H1 (cell line): ENCODE measurements around the gene UBXN1. TPM values are rescaled to one million over a fixed set of nuclear protein-coding genes. Genes with fewer than 3 reads are reported as not detected.

Experiments used
- CTCF ChIA-PET: fragments of 300-600 bp; sonication (Branson Sonifier 250); formaldehyde crosslinking; loops from one replicate; lab custom pipeline; 2021; ENCODE audit not compliant: partially characterized antibody; lab: Charles Lee
- POLR2A ChIA-PET: fragments of 300-600 bp; sonication (Branson Sonifier 250); formaldehyde crosslinking; loops from one replicate; lab custom pipeline; 2021; ENCODE audit warnings: inconsistent platforms; ENCODE audit not compliant: partially characterized antibody; lab: Charles Lee
- DNase-seq, 2 experiments: peaks; one replicate each; pipeline versions ENCODE4 v3.0.0 to v3.0.0-alpha.2; 2010 to 2022; ENCODE audit warnings: low spot score in 2 of 2, low read depth in 1 of 2, mixed read lengths in 1 of 2
- FAIRE-seq: peaks from 2 replicates; lab custom pipeline; 2011; peaks lifted over from hg19 to GRCh38; lab: Jason Lieb, UNC
- H2AFZ ChIP-seq: 2 replicates; pipeline ENCODE4 v1.8.1; 2012; ENCODE audit warnings: low read length, inconsistent platforms
- H2AK5ac ChIP-seq: 2 replicates; pipeline ENCODE4 v1.6.1; 2013; ENCODE audit warnings: low read depth, low read length
- H2BK120ac ChIP-seq: replicated peaks from 2 replicates; pipeline ENCODE3; 2013; ENCODE audit warnings: low read depth, low read length, inconsistent platforms
- H2BK12ac ChIP-seq: 2 replicates; pipeline ENCODE4 v1.6.1; 2013; ENCODE audit warnings: low read depth, low read length
- H2BK15ac ChIP-seq: 2 replicates; pipeline ENCODE4 v1.6.1; 2013; ENCODE audit warnings: low read length
- H2BK20ac ChIP-seq: 2 replicates; pipeline ENCODE4 v1.6.1; 2013; ENCODE audit warnings: low read length
- H2BK5ac ChIP-seq: 2 replicates; pipeline ENCODE4 v1.6.1; 2013; ENCODE audit warnings: low read depth, low read length
- H3K14ac ChIP-seq: 2 replicates; pipeline ENCODE4 v1.6.1; 2013; ENCODE audit warnings: inconsistent platforms; ENCODE audit not compliant: insufficient read length
- H3K18ac ChIP-seq: 2 replicates; pipeline ENCODE4 v1.6.1; 2013; ENCODE audit warnings: low read length; ENCODE audit errors: extremely low read depth
- H3K23ac ChIP-seq: 2 replicates; pipeline ENCODE4 v1.6.1; 2013; ENCODE audit warnings: inconsistent platforms; ENCODE audit not compliant: insufficient read length
- H3K23me2 ChIP-seq: 2 replicates; pipeline ENCODE4 v1.6.1; 2013; ENCODE audit warnings: low read depth, low read length
- H3K27ac ChIP-seq: 2 replicates; pipeline ENCODE4 v1.6.1; 2011; ENCODE audit warnings: low read depth, low read length, inconsistent platforms
- H3K27me3 ChIP-seq, 4 experiments: replicated peaks in 1 of 4; 1 replicate in 1 of 4; 2 replicates in 3 of 4; pipeline versions ENCODE4 v1.6.1 to v1.8.1; 2011 to 2013; ENCODE audit warnings: low read length in 3 of 4, mild to moderate bottlenecking in 3 of 4, inconsistent platforms in 2 of 4, mixed read lengths in 2 of 4, moderate library complexity in 1 of 4; ENCODE audit not compliant: control insufficient read depth in 3 of 4, insufficient read depth in 3 of 4; ENCODE audit errors: extremely low read depth in 1 of 4
- H3K36me3 ChIP-seq, 4 experiments: 2 replicates each; pipeline versions ENCODE4 v1.6.1 to v1.8.1; 2011 to 2013; ENCODE audit warnings: mild to moderate bottlenecking in 4 of 4, low read length in 3 of 4, moderate library complexity in 2 of 4, control low read depth in 1 of 4, inconsistent platforms in 1 of 4; ENCODE audit not compliant: insufficient read depth in 4 of 4, control insufficient read depth in 2 of 4
- H3K4ac ChIP-seq: replicated peaks from 2 replicates; pipeline ENCODE3; 2013; ENCODE audit warnings: low read length, low read depth, mixed read lengths, inconsistent platforms; ENCODE audit not compliant: insufficient read length
- H3K4me1 ChIP-seq, 4 experiments: replicated peaks in 1 of 4; 1 replicate in 1 of 4; 2 replicates in 3 of 4; pipeline versions ENCODE4 v1.6.1 to v1.8.1; 2011 to 2013; ENCODE audit warnings: low read length in 3 of 4, inconsistent platforms in 2 of 4, mixed read lengths in 1 of 4; ENCODE audit not compliant: insufficient read depth in 4 of 4, control insufficient read depth in 3 of 4
- H3K4me2 ChIP-seq, 2 experiments: 2 replicates each; pipeline versions ENCODE4 v1.6.1 to v1.8.1; 2011 to 2013; ENCODE audit warnings: low read depth in 2 of 2, low read length in 2 of 2, control low read depth in 1 of 2, inconsistent platforms in 1 of 2, mild to moderate bottlenecking in 1 of 2; ENCODE audit not compliant: insufficient read depth in 1 of 2
- H3K4me3 ChIP-seq, 4 experiments: fragments of 200-600, 300-600 bp in 1 of 4; sonication (generic), shearing (Covaris generic), sonication (Bioruptor Twin) in 1 of 4; 2 replicates each; pipeline versions ENCODE4 v1.5.1 to v1.8.1; 2011 to 2016; ENCODE audit warnings: low read length in 4 of 4, low read depth in 3 of 4, control low read depth in 2 of 4, inconsistent platforms in 2 of 4, mild to moderate bottlenecking in 2 of 4, mixed read lengths in 1 of 4, moderate library complexity in 1 of 4; ENCODE audit not compliant: insufficient read depth in 2 of 4; ENCODE audit errors: extremely low read depth in 1 of 4
- H3K56ac ChIP-seq: replicated peaks from 2 replicates; pipeline ENCODE3; 2013; ENCODE audit warnings: low read depth, mild to moderate bottlenecking, mixed read lengths, low read length, inconsistent platforms; ENCODE audit not compliant: insufficient read length
- H3K79me1 ChIP-seq: 2 replicates; pipeline ENCODE4 v1.6.1; 2013; ENCODE audit warnings: low read depth, low read length, control low read depth
- H3K79me2 ChIP-seq, 2 experiments: 2 replicates each; pipeline versions ENCODE4 v1.6.1 to v1.8.1; 2012 to 2013; ENCODE audit warnings: low read length in 2 of 2, mild to moderate bottlenecking in 2 of 2, inconsistent platforms in 1 of 2; ENCODE audit not compliant: insufficient read depth in 2 of 2, control insufficient read depth in 1 of 2
- H3K9ac ChIP-seq, 4 experiments: replicated peaks in 1 of 4; 1 replicate in 1 of 4; 2 replicates in 3 of 4; pipeline versions ENCODE4 v1.6.1 to v1.8.1; 2011 to 2013; ENCODE audit warnings: low read depth in 3 of 4, low read length in 3 of 4, control low read depth in 2 of 4, mild to moderate bottlenecking in 2 of 4, moderate library complexity in 2 of 4, inconsistent platforms in 1 of 4; ENCODE audit errors: extremely low read depth in 1 of 4
- H3K9me3 ChIP-seq, 2 experiments: 2 replicates each; pipeline versions ENCODE4 v1.6.1 to v1.8.1; 2012 to 2013; ENCODE audit warnings: mild to moderate bottlenecking in 2 of 2, moderate library complexity in 2 of 2, control low read depth in 1 of 2, inconsistent platforms in 1 of 2, low read depth in 1 of 2, low read length in 1 of 2, mixed read lengths in 1 of 2; ENCODE audit not compliant: insufficient read depth in 2 of 2
- H4K20me1 ChIP-seq, 2 experiments: replicated peaks in 1 of 2; 2 replicates each; pipeline versions ENCODE3 to v1.8.1; 2011 to 2013; ENCODE audit warnings: inconsistent platforms in 2 of 2, low read length in 2 of 2, mild to moderate bottlenecking in 1 of 2; ENCODE audit not compliant: insufficient read depth in 2 of 2, control insufficient read depth in 1 of 2
- H4K5ac ChIP-seq: 2 replicates; pipeline ENCODE4 v1.6.1; 2013; ENCODE audit warnings: low read length, low read depth, mixed read lengths, inconsistent platforms; ENCODE audit not compliant: insufficient read length
- H4K8ac ChIP-seq: 2 replicates; pipeline ENCODE4 v1.8.0; 2013; ENCODE audit warnings: mild to moderate bottlenecking, moderate library complexity, low read length, inconsistent platforms; ENCODE audit not compliant: insufficient read depth; ENCODE audit errors: extremely low read depth
- H4K91ac ChIP-seq: replicated peaks from 2 replicates; pipeline ENCODE3; 2013; ENCODE audit warnings: low read length, mixed read lengths, inconsistent platforms; ENCODE audit not compliant: insufficient read length
- BACH1 ChIP-seq: IDR thresholded peaks from 2 replicates; pipeline ENCODE4 v1.6.1; 2012; ENCODE audit warnings: low read length, improper control_type of control experiment
- CHD2 ChIP-seq: IDR thresholded peaks from 2 replicates; pipeline ENCODE4 v1.6.1; 2012; ENCODE audit warnings: low read length, improper control_type of control experiment
- EZH2 ChIP-seq: fragments of 200-600 bp; sonication (generic); IDR thresholded peaks from 2 replicates; pipeline ENCODE4 v1.7.1; 2012; ENCODE audit warnings: low read depth, mild to moderate bottlenecking, moderate library complexity, low read length, inconsistent platforms; ENCODE audit not compliant: severe bottlenecking
- GTF2F1 ChIP-seq: IDR thresholded peaks from 2 replicates; pipeline ENCODE4 v1.6.1; 2012; ENCODE audit warnings: low read depth, low read length, improper control_type of control experiment, borderline replicate concordance
- NANOG ChIP-seq: IDR thresholded peaks from 2 replicates; pipeline ENCODE4 v1.6.1; 2011; ENCODE audit warnings: low read length, low read depth, mild to moderate bottlenecking, inconsistent platforms; ENCODE audit not compliant: insufficient read depth, poor library complexity, severe bottlenecking
- PHF8 ChIP-seq: fragments of 200-600 bp; sonication (generic); conservative IDR thresholded peaks from 2 replicates; pipeline ENCODE4 v1.7.1; 2012; ENCODE audit warnings: low read depth, mild to moderate bottlenecking, inconsistent platforms, low read length, moderate library complexity
- RAD21 ChIP-seq, 2 experiments: IDR thresholded peaks in 1 of 2; conservative IDR thresholded peaks in 1 of 2; 2 replicates each; pipeline ENCODE4 v1.6.1; 2011; ENCODE audit warnings: low read depth in 2 of 2, low read length in 2 of 2, improper control_type of control experiment in 1 of 2, inconsistent platforms in 1 of 2, mild to moderate bottlenecking in 1 of 2, moderate library complexity in 1 of 2
- RBBP5 ChIP-seq: IDR thresholded peaks from 2 replicates; pipeline ENCODE4 v1.7.1; 2012; ENCODE audit warnings: low read depth, mild to moderate bottlenecking, inconsistent platforms, low read length, moderate library complexity, borderline replicate concordance
- SAP30 ChIP-seq: fragments of 300-600 bp; sonication (generic); IDR thresholded peaks from 2 replicates; pipeline ENCODE4 v1.7.1; 2012; ENCODE audit warnings: low read length, moderate library complexity, mild to moderate bottlenecking, inconsistent platforms; ENCODE audit not compliant: insufficient read depth, insufficient replicate concordance
- SIRT6 ChIP-seq: IDR thresholded peaks from one replicate; pipeline ENCODE4 v1.7.1; 2012; ENCODE audit warnings: low read length, inconsistent platforms
- SP2 ChIP-seq: IDR thresholded peaks from 2 replicates; pipeline ENCODE4 v1.6.1; 2012; ENCODE audit warnings: mild to moderate bottlenecking, low read length, inconsistent platforms
- WGBS, 2 experiments: shearing (Covaris generic) in 1 of 2; methylation state at CpG; one replicate each; pipeline versions ENCODE4 v1.1.6 to v1.1.7; 2013 to 2015; ENCODE audit warnings: low lambda C conversion rate in 2 of 2, mixed read lengths in 2 of 2, inconsistent platforms in 1 of 2, low coverage in 1 of 2, missing lambda C conversion rate in 1 of 2; ENCODE audit not compliant: insufficient replicate concordance in 2 of 2, insufficient coverage in 1 of 2, insufficient read length in 1 of 2; ENCODE audit errors: extremely low coverage in 1 of 2, missing lambda C conversion rate in 1 of 2; 5-methylcytosine and 5-hydroxymethylcytosine counted together
- polyA plus RNA-seq, 7 experiments: library from polyadenylated mRNA; depleted of rRNA in 3 of 7; stranded (reverse) in 5 of 7; unstranded in 2 of 7; fragments of >200 nt in 5 of 7; fragments of 200-250 nt in 2 of 7; gene quantifications; 1 replicate in 5 of 7; 2 replicates in 1 of 7; 4 replicates in 1 of 7; pipeline versions ENCODE4 v1.2.1 to v1.2.3, GENCODE V29; 2011 to 2013; ENCODE audit warnings: missing spikeins in 2 of 7, mixed read lengths in 2 of 7
- total RNA-seq: library from RNA; stranded (reverse); fragmentation: NEBNext Ultra II Directional; extraction: Animal tissue kit (Norgen Biotek cat#: 25700); gene quantifications from 2 replicates; pipeline ENCODE4 v1.2.1, GENCODE V29; 2021
- TF ChIP-seq, protein P1 (sequence below): IDR thresholded peaks from 2 replicates; pipeline ENCODE4 v1.6.1; 2011; ENCODE audit warnings: low read length, improper control_type of control experiment

Gene UBXN1
- total and polyA plus RNA-seq, 2 of the 8 experiments (the other 6 are each of a cell fraction or from before 2014, with no cell fraction given), result 78.6 to 114 TPM

DNA sequence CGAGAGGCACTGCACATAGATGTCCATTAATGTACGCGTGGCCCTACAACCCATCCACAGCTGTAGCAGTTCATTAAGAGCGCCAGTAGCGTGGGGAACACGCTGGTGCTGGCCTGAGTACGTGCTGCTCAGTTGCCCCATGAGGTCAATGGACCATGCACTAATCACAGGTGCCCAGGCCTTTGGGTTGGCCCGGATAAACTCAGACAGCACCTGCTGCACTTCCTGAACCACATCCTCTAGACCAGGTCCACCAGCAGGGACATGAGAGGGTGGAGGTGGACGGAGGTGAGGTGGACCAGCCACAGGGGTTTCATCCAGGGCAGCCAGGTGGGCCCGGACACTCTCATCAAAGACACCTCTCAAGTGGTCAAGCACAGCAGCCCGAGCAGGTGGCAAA, 29.4 kb downstream of the UBXN1 start:
- Histone ChIP-seq H2BK120ac (no peak overlapping the region), H4K20me1 (peaks cover 3 to 23% of the 10 kb centered on the region in 2 experiments), H4K8ac (no peak overlapping the region; the same call in 1 of the 2 replicates), H2BK5ac (no peak overlapping the region), H3K36me3 (peaks cover 0 to 17% (median 7%) of the 10 kb centered on the region in 4 experiments; a peak in 5 of 8 replicates), H3K4me1 (no peaks in the 10 kb centered on the region; a peak in 2 of 7 replicates), H3K9ac (no peak overlapping the region; a peak in 1 of 7 replicates), H3K14ac (no peak overlapping the region), H3K56ac (no peak overlapping the region), H3K18ac (no peak overlapping the region), H3K79me2 (peaks cover 15 to 40% of the 10 kb centered on the region in 2 experiments), H4K5ac (no peak overlapping the region), H3K27me3 (no peaks in the 10 kb centered on the region), H4K91ac (no peak overlapping the region), H2AFZ (no peak overlapping the region), H3K4me3 (no peak overlapping the region), H3K4me2 (no peak overlapping the region), H3K79me1 (peaks cover 7% of the 10 kb centered on the region), H2BK12ac (no peak overlapping the region), H3K23me2 (peaks cover 8% of the 10 kb centered on the region), H2BK20ac (no peak overlapping the region), H2BK15ac (no peak overlapping the region), H3K4ac (no peak overlapping the region), H2AK5ac (no peak overlapping the region), H3K27ac (no peak overlapping the region), H3K23ac (no peak overlapping the region), H3K9me3 (no peaks in the 10 kb centered on the region)
- no peak for FAIRE-seq
- ChIA-PET POLR2A (interaction anchor here (0.6 to 50.4 kb wide), 8 partner anchors 7 to 337 kb away, joined by 3 to 2041 read pairs (median 20); partner anchors contain the start of genes B3GAT3, BSCL2, C11orf98 and CSKMT), CTCF (interaction anchor here (0.6 to 3.2 kb wide), 9 partner anchors 14 to 1199 kb away, joined by 3 to 14 read pairs (median 3); partner anchors contain the start of gene LRRN4CL)
- WGBS, 2 experiments, result 94% methylated on average over 11 of the region's 11 CpGs; no CpG with 5 or more reads in 1 of the 2 experiments
- no peak for DNase-seq
- TF ChIP-seq PHF8 (no peak), BACH1 (no peak), EZH2 (no peak), SIRT6 (no peak), NANOG (no peak), RAD21 (IDR thresholded peaks at IDR 0.05 in 1 of 2, conservative IDR thresholded peaks at IDR 0.05 in 1 of 2; ENCODE audit: low read depth in 2 of 2, low read length in 2 of 2) (no peak), RBBP5 (no peak), SP2 (no peak), GTF2F1 (no peak), SAP30 (no peak), CHD2 (no peak)
- TF ChIP-seq, protein P1, sequence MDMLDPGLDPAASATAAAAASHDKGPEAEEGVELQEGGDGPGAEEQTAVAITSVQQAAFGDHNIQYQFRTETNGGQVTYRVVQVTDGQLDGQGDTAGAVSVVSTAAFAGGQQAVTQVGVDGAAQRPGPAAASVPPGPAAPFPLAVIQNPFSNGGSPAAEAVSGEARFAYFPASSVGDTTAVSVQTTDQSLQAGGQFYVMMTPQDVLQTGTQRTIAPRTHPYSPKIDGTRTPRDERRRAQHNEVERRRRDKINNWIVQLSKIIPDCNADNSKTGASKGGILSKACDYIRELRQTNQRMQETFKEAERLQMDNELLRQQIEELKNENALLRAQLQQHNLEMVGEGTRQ, result no peak
